Glutamatergic neuron (in vitro differentiated cells): ENCODE data around the gene HES3. TPM values are rescaled to one million over a fixed set of nuclear protein-coding genes. Genes with fewer than 3 reads are reported as not detected.
A peak's percentile ranks its signal among the peaks of the same experiment; 100 is the strongest.

Source experiments
- DNase-seq: peaks from one replicate; pipeline ENCODE4 v3.0.0; 2022
- H3K27ac Mint-ChIP-seq: one replicate; pipeline ENCODE4 v1.8.0; 2020; ENCODE audit warnings: mild to moderate bottlenecking, mixed read lengths, inconsistent platforms; ENCODE audit not compliant: unreplicated experiment
- H3K27me3 Mint-ChIP-seq: one replicate; pipeline ENCODE4 v1.8.0; 2020; ENCODE audit warnings: mild to moderate bottlenecking, moderate library complexity, mixed read lengths, inconsistent platforms; ENCODE audit not compliant: unreplicated experiment
- H3K36me3 Mint-ChIP-seq: one replicate; pipeline ENCODE4 v1.8.0; 2020; ENCODE audit warnings: mild to moderate bottlenecking, mixed read lengths, inconsistent platforms; ENCODE audit not compliant: unreplicated experiment
- H3K4me1 Mint-ChIP-seq: one replicate; pipeline ENCODE4 v1.8.0; 2020; ENCODE audit warnings: mild to moderate bottlenecking, low read depth, mixed read lengths, inconsistent platforms; ENCODE audit not compliant: unreplicated experiment
- H3K4me3 Mint-ChIP-seq: one replicate; pipeline ENCODE4 v1.8.0; 2020; ENCODE audit warnings: mild to moderate bottlenecking, mixed read lengths, inconsistent platforms; ENCODE audit not compliant: unreplicated experiment
- H3K9me3 Mint-ChIP-seq: one replicate; pipeline ENCODE4 v1.8.0; 2020; ENCODE audit warnings: mild to moderate bottlenecking, moderate library complexity, mixed read lengths, inconsistent platforms; ENCODE audit not compliant: unreplicated experiment
- total RNA-seq: library from RNA; stranded (reverse); fragmentation: NEBNext Ultra II Directional; extraction: Animal tissue kit (Norgen Biotek cat#: 25700); gene quantifications from one replicate; pipeline ENCODE4 v1.2.1, GENCODE V29; 2021; ENCODE audit not compliant: unreplicated experiment
- TF ChIP-seq, protein P1 (sequence below): fragments of 200-600 bp; sonication (generic); IDR thresholded peaks from one replicate; pipeline ENCODE4 v1.5.0; 2021; ENCODE audit not compliant: partially characterized antibody, unreplicated experiment

HES3 gene
- total RNA-seq, 1 donor from 2014 or later, result 0.66 TPM

DNA sequence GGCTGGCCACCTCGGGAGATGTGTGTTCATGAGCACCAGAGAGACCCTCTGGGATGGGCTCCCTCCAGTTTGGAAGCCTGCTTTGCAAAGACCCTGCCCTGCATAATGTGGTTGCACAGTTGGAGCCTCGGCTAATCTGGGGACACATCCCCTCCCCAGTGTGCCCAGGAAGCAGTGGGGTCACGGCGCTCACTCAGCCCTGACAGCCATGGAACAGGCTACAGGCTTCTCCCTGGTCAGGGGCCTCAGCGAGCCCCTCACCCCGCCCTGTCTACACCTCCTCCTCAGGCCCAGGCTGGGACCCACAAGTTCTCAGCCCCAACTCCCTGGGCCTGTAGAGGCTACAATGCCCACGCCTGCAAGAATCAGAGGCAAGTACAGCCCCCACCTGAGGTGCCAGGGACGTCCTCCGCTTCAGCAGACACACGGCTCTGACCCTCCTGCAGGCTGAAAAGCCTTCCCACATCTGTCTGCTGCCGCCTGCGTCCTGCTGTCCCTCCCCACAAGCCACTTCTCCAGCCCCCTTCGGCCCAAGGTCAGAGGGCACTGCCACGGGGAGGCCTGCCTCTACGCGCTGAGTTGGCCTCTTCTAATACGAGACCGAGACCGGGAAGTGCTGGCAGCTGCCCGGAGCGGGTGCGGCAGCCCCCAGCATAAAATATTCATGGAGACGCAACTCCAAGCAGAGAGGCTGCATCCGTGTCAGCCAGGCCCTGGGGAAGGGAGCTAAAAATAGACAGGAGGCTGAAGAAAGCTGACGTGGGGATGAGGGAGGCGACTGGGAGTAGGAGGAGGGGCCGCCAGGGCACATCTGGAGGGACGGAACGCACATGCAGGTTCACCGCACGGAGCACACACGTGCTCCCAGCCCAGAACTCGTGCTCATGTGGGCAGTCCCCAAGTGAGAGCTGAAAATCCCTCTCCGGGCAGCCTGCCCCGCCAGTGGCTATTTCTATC lies 32.1 kb downstream of the HES3 start:
- H3K4me3 Mint-ChIP-seq, result peak overlapping the region; percentile 65
- TF ChIP-seq, protein P1, sequence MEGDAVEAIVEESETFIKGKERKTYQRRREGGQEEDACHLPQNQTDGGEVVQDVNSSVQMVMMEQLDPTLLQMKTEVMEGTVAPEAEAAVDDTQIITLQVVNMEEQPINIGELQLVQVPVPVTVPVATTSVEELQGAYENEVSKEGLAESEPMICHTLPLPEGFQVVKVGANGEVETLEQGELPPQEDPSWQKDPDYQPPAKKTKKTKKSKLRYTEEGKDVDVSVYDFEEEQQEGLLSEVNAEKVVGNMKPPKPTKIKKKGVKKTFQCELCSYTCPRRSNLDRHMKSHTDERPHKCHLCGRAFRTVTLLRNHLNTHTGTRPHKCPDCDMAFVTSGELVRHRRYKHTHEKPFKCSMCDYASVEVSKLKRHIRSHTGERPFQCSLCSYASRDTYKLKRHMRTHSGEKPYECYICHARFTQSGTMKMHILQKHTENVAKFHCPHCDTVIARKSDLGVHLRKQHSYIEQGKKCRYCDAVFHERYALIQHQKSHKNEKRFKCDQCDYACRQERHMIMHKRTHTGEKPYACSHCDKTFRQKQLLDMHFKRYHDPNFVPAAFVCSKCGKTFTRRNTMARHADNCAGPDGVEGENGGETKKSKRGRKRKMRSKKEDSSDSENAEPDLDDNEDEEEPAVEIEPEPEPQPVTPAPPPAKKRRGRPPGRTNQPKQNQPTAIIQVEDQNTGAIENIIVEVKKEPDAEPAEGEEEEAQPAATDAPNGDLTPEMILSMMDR, result no peak
- peaks cover 20% of the 10 kb centered on the region for H3K27me3 Mint-ChIP-seq
- H3K27ac Mint-ChIP-seq, result peak overlapping the region; percentile 99
- H3K36me3 Mint-ChIP-seq, result no peaks in the 10 kb centered on the region
- H3K4me1 Mint-ChIP-seq, result peaks cover 51% of the 10 kb centered on the region
- H3K9me3 Mint-ChIP-seq, result peaks cover 25% of the 10 kb centered on the region
- peak; percentile 87 for DNase-seq

DNA sequence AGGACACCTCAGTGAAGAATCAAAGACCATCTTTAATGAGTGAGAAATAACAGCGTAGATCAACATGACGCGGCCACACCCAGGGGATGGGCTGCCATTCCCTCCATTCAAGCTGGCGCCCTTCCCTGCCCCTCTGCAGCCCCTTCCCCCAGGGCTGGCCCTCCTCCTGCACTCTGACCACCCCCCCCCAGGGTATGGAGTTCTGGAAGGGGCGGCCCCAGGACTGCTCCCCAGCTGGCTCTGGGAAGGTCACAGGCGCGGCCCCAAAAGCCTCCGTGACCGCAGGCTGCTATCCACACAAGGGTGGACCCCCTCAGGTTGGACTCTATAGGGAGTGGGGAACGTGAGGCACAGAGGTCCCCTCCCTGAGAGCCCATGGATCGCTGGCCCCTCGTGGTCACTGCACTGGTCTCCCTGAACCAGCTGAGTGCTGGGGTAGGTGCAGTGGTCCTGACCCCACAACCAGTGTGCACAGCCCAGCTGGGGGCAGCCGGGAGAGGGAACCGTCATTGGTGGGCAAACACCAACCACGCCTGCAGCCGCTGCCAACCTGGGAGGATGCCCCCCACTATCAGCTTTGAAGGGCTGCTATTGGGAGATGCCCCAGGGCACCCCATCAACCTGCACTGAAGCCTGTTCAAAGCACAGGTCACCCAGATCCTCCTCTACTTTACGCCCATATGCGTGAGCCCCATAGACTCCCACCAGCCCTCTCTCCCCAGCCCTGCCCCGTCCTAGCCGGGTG lies 33.0 kb downstream of the HES3 start:
- Mint-ChIP-seq H3K4me1 (peaks cover 45% of the 10 kb centered on the region), H3K4me3 (peak overlapping the region; percentile 74)

DNA sequence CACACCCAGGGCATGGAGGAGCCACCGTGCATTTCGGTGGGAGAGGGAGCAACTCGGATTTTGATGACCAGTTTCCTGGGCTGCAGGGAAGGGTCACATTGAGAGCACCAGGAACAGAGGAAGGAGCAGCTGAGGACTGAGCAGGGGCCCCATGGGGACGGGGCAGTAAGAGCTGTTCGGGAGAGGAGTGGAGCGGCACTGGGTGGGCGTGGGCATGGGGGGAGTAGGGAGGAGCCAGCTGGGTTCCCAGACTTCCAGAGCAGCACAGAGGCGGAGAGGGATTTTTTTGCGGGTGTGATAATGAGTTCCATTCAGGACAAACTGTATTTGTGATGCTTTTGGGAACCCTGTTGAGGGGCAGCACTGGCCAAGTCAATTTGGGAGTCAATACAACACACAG lies 34.3 kb downstream of the HES3 start:
- TF ChIP-seq, protein P1, result no peak
- no peaks in the 10 kb centered on the region for H3K36me3 Mint-ChIP-seq
- peak overlapping the region; percentile 53 for H3K4me3 Mint-ChIP-seq
- DNase-seq, result no peak
- H3K27me3 Mint-ChIP-seq, result peaks cover 20% of the 10 kb centered on the region
- H3K27ac Mint-ChIP-seq, result peak overlapping the region; percentile 73
- peaks cover 35% of the 10 kb centered on the region for H3K4me1 Mint-ChIP-seq
- peaks cover 25% of the 10 kb centered on the region for H3K9me3 Mint-ChIP-seq

More for the DNA sequence above, 33.0 kb downstream of the HES3 start:
- no peak for DNase-seq
- H3K27me3 Mint-ChIP-seq, result peaks cover 20% of the 10 kb centered on the region
- TF ChIP-seq, protein P1, result no peak
- peaks cover 25% of the 10 kb centered on the region for H3K9me3 Mint-ChIP-seq
- peak overlapping the region; percentile 99 for H3K27ac Mint-ChIP-seq
- H3K36me3 Mint-ChIP-seq, result no peaks in the 10 kb centered on the region

DNA sequence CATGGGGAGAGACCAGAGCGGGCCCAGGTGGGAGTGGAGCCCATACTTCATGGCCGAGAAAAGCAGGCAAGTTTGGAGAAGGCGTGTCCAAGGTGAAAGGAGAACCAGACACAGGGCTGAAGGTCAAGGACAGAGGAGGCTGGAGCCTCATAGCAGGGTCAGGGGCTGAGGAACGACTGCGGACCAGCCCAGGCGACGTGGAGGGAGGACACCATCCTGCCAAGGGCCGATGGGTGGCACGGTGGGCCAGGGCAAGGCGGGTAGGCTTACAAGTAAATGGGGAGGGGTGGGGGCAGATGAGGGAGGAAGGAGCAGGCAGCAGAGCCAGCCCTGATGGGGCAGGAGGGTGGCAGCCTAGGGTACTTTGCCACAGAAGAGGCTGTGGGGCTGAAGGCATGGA lies 35.1 kb downstream of the HES3 start:
- TF ChIP-seq, protein P1, result no peak
- Mint-ChIP-seq H3K4me3 (peak overlapping the region; percentile 44), H3K36me3 (no peaks in the 10 kb centered on the region), H3K9me3 (peaks cover 22% of the 10 kb centered on the region), H3K4me1 (peaks cover 31% of the 10 kb centered on the region), H3K27ac (peak overlapping the region; percentile 69), H3K27me3 (peaks cover 20% of the 10 kb centered on the region)
- no peak for DNase-seq
